ENCODE data around the gene SAA2.

DNA sequence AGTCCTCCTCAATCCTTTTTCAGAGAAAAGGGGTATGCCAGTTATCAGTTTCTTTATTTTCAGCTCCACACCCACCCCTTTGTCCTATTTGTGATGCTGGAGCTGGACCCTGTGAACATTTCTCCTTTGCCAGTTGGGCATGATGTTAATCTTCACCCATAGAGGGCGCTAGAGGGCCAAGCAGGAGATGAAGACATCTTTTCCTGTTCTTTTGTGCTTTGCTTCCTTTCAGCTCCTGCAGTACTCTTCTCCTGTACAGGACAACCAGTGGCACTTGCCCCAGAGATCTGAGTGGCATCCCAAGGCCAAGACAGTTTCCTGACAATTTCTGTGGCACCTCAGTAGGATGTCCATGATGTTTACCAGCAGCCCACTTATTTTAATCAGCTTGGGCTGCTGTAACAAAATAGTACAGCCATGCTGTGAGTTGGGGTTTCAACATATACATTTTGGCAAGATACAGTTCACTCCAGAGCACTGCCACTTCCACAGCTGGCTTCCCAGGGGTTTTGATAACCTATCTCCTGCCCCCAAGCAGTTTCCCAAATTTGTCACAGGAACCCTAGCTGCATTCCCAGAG lies 4.6 kb downstream of the SAA2 start:
- TF ChIP-seq EZH2phosphoT487 (IDR thresholded peaks at IDR 0.05; ENCODE audit: insufficient read depth, low read depth) (no peak), EZH2 (IDR thresholded peaks at IDR 0.05; ENCODE audit: insufficient read depth, poor library complexity, severe bottlenecking) (no peak)

All from GM23248 (cell line).